NCI-H2196 (cell line): ENCODE results near the gene KRT32.
"Not testable (repeated sequence)": the region's sequence is repeated elsewhere in the genome, so short reads cannot be mapped to it uniquely, and the experiment has no call there.

Source experiments
- DNase-seq: peaks from one replicate; lab custom pipeline; 2025; ENCODE audit not compliant: unreplicated experiment; lab: John Stamatoyannopoulos, UW

Gene KRT32

DNA sequence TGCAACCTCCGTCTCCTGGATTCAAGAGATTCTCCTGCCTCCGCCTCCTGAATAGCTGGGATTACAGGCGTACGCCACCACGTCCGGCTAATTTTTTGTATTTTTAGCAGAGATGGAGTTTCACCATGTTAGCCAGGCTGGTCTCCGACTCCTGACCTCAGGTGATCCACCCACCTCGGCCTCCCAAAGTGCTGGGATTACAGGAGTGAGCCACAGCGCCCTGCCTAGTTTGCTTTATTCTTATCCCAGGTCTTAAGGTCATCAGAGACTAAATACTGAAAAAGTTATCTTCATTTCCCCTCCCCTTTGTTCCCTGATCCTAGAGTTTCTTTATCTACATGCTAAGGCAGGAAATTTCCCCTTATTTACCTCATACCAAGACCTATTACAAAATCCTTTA is 36.8 kb downstream of the KRT32 start:
- DNase-seq: not testable (repeated sequence)

DNA sequence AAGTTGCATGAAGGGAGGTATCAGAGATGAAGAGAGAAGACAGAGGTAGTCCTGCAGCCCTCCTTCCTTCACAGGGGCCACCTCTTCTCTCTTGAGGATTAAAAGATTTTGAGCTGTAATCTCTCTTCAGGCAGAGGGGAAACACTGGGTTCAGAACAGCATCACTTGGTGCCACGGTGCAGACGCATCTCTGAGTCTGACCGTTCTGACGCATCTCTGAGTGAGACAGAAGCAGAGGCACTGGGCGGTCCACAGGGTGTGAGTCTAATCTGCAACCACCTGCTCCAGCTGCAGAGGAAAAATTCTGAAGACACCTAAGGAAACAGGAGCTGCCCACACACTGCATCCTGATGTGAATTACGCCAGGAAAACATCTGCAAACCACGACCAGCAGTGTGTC is 37.5 kb downstream of the KRT32 start:
- DNase-seq: no peak

GRCh38 chr17:41428591-41429291 is 38.4 kb downstream of the KRT32 start:
- no peak for DNase-seq

GRCh38 chr17:41424111-41424635 is 43.0 kb downstream of the KRT32 start, which contains the start of gene KRT37:
KRT37 (minus strand) TSS chr17:41424585; CDS start chr17:41424523, 62 bp downstream.
- DNase-seq: no peak

DNA sequence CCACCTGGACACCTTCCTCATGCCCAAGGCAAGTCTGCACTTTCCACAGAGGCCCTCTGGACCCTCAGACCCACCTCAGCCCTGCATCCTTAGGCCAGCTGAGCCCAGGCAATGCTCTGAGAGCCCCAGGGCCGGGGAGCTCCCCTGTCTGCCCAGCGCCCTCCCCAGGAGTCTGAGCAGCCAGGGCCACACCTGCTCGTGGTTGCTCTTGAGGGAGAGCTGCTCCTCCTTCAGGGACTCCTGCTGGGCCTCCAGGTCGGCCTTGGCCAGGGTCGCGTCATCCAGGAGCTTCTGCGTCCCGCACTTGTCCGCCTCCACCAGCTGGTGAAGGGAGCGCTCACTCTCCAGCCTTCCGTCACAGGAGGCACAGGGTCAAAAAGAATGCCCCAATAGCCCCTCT is 44.6 kb downstream of the KRT32 start:
- not testable (repeated sequence) for DNase-seq

GRCh38 chr17:41421617-41422016 is 45.6 kb downstream of the KRT32 start:
- no peak for DNase-seq

GRCh38 chr17:41421116-41421515 is 46.1 kb downstream of the KRT32 start:
- DNase-seq: no peak

DNA sequence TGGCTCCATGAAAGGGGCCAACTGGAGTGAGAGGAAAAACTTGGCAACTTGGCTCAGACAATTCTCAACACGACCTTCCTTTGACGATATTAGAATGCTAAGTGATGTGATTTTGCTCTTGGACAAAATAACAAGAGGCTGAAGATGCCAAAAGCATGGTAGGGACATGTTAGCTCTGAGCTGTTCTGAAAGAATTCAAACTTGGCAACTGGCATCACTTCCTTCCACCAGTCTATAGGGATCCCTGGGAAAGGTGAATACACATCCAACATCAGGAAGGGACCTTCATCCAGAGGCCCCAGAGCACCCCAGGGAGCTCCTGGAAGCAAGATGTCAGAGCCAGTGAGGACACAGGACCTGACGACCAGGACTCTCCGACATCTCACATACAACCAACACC is 47.1 kb downstream of the KRT32 start:
- DNase-seq: no peak

DNA sequence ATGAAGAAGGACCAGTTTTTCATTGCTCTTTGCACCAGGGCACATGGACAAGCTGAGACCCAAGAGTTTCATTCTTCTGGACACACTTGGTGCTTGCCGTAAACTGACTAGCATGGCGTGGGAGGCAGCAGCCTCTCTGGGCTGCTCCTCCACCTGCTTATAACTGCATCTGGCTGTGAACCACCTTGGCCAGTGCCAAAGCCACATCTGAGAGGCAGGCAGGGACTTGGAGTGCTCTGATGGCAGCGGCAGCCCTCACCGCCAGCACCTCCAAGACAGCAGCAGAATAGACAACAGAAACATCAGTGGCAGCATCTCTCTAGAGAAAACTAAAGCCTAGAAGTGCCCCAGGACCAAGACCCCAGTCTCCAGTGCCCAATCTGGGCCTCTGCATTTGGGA is 47.5 kb downstream of the KRT32 start:
- no peak for DNase-seq

DNA sequence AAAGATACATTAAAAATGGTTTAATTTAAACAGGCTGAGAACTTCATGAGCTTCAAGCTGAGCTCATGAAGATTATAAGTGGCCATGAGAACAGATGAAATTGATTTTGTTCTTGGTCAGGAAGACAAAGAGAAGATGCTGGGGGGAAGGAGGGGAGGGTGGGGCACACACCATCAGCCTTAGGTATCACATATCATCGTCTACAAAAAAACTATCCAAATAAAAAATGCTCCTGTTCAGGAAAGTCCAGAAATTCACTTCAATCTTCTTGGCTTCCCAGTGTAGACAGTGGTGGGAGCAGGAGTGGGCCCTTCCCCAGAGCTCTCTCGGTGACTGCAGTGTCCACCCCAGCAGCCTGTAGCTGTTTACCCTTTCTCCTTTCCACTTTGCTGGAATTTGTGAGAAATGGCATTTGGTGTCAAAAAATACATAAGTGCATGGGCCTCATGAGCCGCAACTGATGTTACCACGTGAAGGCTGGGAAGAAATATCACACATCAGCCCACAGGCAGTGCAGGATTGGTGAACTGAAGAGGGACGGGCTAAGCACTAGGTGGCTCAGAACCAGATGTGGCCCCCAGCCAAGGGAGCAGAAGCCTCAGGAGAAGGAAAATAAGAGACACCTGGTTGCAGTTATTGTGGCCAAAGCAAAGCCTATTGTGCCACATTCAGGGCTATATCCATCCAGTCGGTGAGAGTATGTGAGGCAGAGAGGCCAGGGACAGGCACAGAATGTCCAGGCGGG is 48.9 kb downstream of the KRT32 start:
- DNase-seq: no peak

DNA sequence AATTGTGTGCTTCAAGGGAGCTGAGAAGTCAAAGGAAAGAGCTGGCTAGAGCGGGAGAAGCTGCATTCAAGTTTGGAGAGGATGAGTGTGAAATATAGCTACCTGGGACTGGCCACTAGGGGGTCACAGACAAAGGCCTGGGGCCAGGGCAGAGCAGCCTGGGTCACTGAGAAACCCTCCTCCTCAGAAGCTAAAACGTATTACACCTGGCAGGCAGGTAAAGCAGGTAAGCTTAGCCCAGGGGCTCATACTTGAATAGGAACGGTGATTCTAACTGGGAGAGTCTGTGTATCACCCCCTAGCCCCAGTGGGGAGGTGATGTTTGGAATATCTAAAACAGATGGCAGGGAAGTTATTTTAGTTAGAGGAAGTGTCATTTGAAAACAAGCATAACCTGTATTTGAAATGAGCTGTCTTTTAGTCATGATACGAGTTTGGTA is 49.6 kb downstream of the KRT32 start:
- DNase-seq: no peak

DNA sequence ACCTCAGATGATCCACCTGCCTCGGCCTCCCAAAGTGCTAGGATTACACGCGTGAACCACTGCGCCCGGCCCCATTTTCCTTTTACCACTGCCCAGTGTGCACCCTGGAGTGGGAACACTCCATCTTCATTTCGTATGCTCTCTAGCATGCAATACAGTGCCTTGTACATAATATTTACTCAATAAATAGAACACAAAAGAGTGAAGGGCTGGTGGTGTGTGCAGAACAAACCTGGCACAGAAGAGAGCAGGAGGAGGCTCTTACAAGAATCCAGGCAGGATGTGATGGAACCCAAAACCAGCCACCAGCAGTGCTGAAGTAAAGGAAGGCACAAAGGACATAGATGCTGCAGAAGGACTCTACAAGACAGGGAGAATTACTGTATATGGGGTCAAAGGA is 50.1 kb downstream of the KRT32 start:
- DNase-seq: no peak

GRCh38 chr17:41416479-41416878 is 50.7 kb downstream of the KRT32 start:
- DNase-seq: peak; percentile 18

DNA sequence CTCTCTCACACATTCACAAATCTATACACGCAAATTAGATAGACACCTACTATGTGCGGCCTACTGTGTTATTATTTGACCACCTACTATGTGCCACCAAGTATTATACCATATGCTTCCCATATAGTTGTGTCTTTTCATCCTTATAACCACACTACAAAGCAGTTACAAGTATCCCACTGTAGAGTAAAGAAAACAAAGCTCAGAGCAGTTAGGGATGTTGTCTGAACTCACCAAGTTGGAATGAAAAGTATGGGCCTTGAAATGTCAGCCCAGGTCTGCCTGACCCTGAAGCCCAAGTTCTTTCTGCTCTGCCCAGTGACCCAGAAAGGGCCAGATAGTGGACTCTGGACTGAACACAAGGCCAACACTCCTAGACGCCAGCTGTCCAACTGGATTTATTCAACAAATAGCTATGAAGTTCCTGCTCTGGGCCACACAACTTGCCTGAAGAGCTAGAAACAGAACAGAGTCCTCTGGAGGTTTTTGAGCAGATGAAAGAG is 51.3 kb downstream of the KRT32 start:
- DNase-seq: no peak

GRCh38 chr17:41415411-41415810 is 51.8 kb downstream of the KRT32 start:
- no peak for DNase-seq

- DNase-seq: no peak
These were observed 53.2 kb downstream of the KRT32 start for GRCh38 chr17:41413982-41414381.

DNA sequence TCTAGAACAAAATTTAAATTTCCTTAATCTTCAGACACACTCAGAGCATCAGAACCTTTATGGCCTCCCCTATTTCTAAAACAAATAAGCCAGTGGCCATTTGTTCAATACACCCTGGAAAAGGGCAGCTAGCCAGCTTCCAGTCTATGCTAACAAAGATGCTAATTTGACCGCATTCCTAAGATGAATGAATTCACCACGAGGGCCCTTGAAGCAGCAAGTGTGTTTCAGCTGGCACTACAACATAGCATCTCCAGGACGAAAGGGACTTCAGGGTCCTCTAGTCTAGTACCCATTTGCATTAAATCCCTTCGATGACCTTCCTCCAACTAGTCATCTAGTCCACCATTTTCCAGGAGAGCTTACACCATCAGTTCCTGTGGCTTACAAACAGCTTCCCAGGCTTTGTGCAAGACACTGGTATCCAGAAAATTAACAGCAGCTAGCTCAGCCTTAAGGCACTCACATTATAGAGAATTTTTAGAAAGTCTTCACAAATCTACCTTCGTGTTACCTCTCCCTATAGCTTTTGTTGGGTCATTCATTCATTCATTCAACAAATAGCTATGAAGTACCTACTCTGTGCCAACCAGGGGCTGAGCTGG is 53.7 kb downstream of the KRT32 start:
- DNase-seq: no peak

GRCh38 chr17:41411072-41411840 is 55.9 kb downstream of the KRT32 start:
- DNase-seq: no peak
